HepG2 (cell line): ENCODE data around the gene TSNAXIP1. TPM values are rescaled to one million over a fixed set of nuclear protein-coding genes. Genes with fewer than 3 reads are reported as not detected.

Experiments used
- ARNT ChIP-seq: fragments of 450-650 bp; IDR thresholded peaks from 2 replicates; pipeline ENCODE4 v1.6.1; 2017
- CBX5 ChIP-seq: sonication (generic); formaldehyde crosslinking; IDR thresholded peaks from 2 replicates; pipeline ENCODE4 v1.4.0; 2020; ENCODE audit warnings: missing genetic modification reagents, borderline replicate concordance
- CEBPG ChIP-seq: IDR thresholded peaks from 2 replicates; pipeline ENCODE4 v1.6.1; 2016
- EP300 ChIP-seq, 3 experiments: sonication (generic) in 1 of 3; formaldehyde crosslinking in 1 of 3; IDR thresholded peaks; 2 replicates each; pipeline versions ENCODE4 v1.5.1 to v1.6.1; 2011 to 2020; ENCODE audit warnings: low read depth in 2 of 3, low read length in 2 of 3, borderline replicate concordance in 1 of 3, improper control_type of control experiment in 1 of 3, mild to moderate bottlenecking in 1 of 3, missing genetic modification reagents in 1 of 3, moderate library complexity in 1 of 3
- ERF ChIP-seq: IDR thresholded peaks from 2 replicates; pipeline ENCODE4 v1.6.1; 2018; ENCODE audit warnings: missing biosample characterization, missing genetic modification reagents
- FOXA3 ChIP-seq: IDR thresholded peaks from 2 replicates; pipeline ENCODE4 v1.6.1; 2016; ENCODE audit warnings: missing genetic modification reagents, missing compliant biosample characterization
- MAFF ChIP-seq: IDR thresholded peaks from 2 replicates; pipeline ENCODE4 v1.6.1; 2011; ENCODE audit warnings: low read depth, low read length, improper control_type of control experiment
- MAFK ChIP-seq, 2 experiments: IDR thresholded peaks in 1 of 2; conservative IDR thresholded peaks in 1 of 2; 2 replicates each; pipeline ENCODE4 v1.6.1; 2011; ENCODE audit warnings: improper control_type of control experiment in 2 of 2, low read length in 2 of 2
- PITX1 ChIP-seq: sonication (generic); formaldehyde crosslinking; IDR thresholded peaks from 2 replicates; pipeline ENCODE4 v1.5.1; 2020; ENCODE audit warnings: mild to moderate bottlenecking, missing genetic modification reagents
- SNAI1 ChIP-seq: sonication (generic); formaldehyde crosslinking; IDR thresholded peaks from 2 replicates; pipeline ENCODE4 v1.5.0; 2020; ENCODE audit warnings: mild to moderate bottlenecking, missing genetic modification reagents, borderline replicate concordance
- TBL1XR1 ChIP-seq: fragments of 150-350 bp; IDR thresholded peaks from 2 replicates; pipeline ENCODE4 v1.6.1; 2014; ENCODE audit warnings: borderline replicate concordance, low read length; ENCODE audit not compliant: partially characterized antibody
- ZFY ChIP-seq: sonication (generic); formaldehyde crosslinking; IDR thresholded peaks from 2 replicates; pipeline ENCODE4 v1.4.0; 2020; ENCODE audit warnings: missing genetic modification reagents
- ZNF431 ChIP-seq: sonication (generic); formaldehyde crosslinking; IDR thresholded peaks from 2 replicates; pipeline ENCODE4 v1.9.0; 2022; ENCODE audit warnings: missing genetic modification reagents, low read depth, mild to moderate bottlenecking, borderline replicate concordance
- ZNF441 ChIP-seq: sonication (generic); formaldehyde crosslinking; IDR thresholded peaks from 2 replicates; pipeline ENCODE4 v1.7.0; 2021; ENCODE audit warnings: missing genetic modification reagents, borderline replicate concordance
- ZNF563 ChIP-seq: sonication (generic); formaldehyde crosslinking; IDR thresholded peaks from 2 replicates; pipeline ENCODE4 v1.8.0; 2022; ENCODE audit warnings: mild to moderate bottlenecking, moderate library complexity, missing genetic modification reagents
- ZNF629 ChIP-seq: sonication (generic); formaldehyde crosslinking; conservative IDR thresholded peaks from 2 replicates; pipeline ENCODE4 v1.5.0; 2020; ENCODE audit warnings: missing genetic modification reagents
- polyA plus RNA-seq, 8 experiments: library from polyadenylated mRNA; depleted of rRNA in 3 of 8; stranded (reverse) in 7 of 8; unstranded in 1 of 8; fragments of >200 nt; fragmentation: Illumina TruSeq in 4 of 8; extraction: Trizol in 4 of 8; gene quantifications; 2 replicates each; pipeline versions ENCODE4 v1.2.1 to v1.2.3, GENCODE V29; 2011 to 2016; ENCODE audit warnings: low read depth in 4 of 8, missing spikeins in 1 of 8, mixed read lengths in 1 of 8; ENCODE audit not compliant: insufficient read depth in 1 of 8
- total RNA-seq, 5 experiments: library from RNA; depleted of rRNA; stranded (reverse); fragments of >200 nt; fragmentation: Illumina TruSeq; extraction: Trizol; gene quantifications; 2 replicates each; pipeline ENCODE4 v1.2.3, GENCODE V29; 2016; ENCODE audit warnings: low read depth in 1 of 5
- TF ChIP-seq, protein P1 (sequence below): sonication (generic); formaldehyde crosslinking; conservative IDR thresholded peaks from 2 replicates; pipeline ENCODE4 v1.8.1; 2023; ENCODE audit warnings: missing genetic modification reagents
- TF ChIP-seq, protein P2 (sequence below): sonication (generic); formaldehyde crosslinking; IDR thresholded peaks from 2 replicates; pipeline ENCODE4 v1.4.0; 2020; ENCODE audit warnings: missing genetic modification reagents
- TF ChIP-seq, protein P3 (sequence below): sonication (generic); formaldehyde crosslinking; IDR thresholded peaks from 2 replicates; pipeline ENCODE4 v1.4.0; 2020; ENCODE audit warnings: mild to moderate bottlenecking, missing genetic modification reagents
- TF ChIP-seq, protein P4 (sequence below): sonication (generic); formaldehyde crosslinking; IDR thresholded peaks from 2 replicates; pipeline ENCODE4 v1.9.0; 2022; ENCODE audit warnings: missing genetic modification reagents, mild to moderate bottlenecking, borderline replicate concordance

Gene TSNAXIP1
- total and polyA plus RNA-seq, 2 of the 13 experiments (the other 11 are each of a cell fraction or from before 2014, with no cell fraction given), result 0.37 to 0.86 TPM

DNA sequence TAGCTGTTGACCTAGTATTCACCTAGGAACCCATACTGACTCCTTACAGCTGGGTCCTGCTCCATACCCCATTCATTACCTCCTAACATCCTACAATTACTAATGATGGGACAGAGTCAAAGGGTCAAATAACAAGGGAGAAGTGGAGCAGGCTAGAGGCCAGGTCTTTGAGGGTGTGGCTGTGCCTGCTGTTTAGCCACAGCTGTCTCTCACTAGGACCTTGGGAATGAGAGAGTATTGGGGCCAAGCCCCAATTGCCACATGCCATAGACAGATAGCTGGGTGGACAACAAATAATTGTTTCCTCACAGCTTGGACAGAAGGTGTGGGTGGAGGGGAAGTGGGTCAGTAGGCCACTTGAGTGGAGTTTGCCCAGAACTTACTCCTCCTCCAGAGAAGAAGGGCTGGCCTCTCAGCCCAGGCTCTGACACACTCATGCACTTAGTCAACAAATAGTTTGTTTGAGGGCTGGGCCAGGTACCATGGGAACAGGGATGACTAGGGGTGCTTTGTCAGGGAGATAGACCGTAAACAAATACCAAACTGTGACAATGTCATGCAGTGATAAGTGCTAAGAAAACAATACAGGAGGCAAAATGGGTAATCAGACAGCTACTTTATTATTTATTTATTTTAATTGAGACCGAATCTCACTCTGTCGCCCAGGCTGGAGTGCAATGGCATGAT is 51.0 kb downstream of the TSNAXIP1 start (continued):
- TF ChIP-seq, protein P1, sequence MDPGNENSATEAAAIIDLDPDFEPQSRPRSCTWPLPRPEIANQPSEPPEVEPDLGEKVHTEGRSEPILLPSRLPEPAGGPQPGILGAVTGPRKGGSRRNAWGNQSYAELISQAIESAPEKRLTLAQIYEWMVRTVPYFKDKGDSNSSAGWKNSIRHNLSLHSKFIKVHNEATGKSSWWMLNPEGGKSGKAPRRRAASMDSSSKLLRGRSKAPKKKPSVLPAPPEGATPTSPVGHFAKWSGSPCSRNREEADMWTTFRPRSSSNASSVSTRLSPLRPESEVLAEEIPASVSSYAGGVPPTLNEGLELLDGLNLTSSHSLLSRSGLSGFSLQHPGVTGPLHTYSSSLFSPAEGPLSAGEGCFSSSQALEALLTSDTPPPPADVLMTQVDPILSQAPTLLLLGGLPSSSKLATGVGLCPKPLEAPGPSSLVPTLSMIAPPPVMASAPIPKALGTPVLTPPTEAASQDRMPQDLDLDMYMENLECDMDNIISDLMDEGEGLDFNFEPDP (CRISPR knock-in tag), result no peak
- TF ChIP-seq PITX1 (CRISPR knock-in tag) (no peak; the same call in 1 of the 2 replicates), FOXA3 (CRISPR knock-in tag) (peak; percentile 77), CEBPG (peak; percentile 56), SNAI1 (CRISPR knock-in tag) (no peak), CBX5 (peak; percentile 52; the same call in 1 of the 2 replicates), MAFF (peak; percentile 48; the same call in 1 of the 2 replicates), EP300 (IDR thresholded peaks at IDR 0.05; ENCODE audit: low read depth in 2 of 2, low read length in 2 of 2) (peak; percentile 77 to 83; a peak in 3 of 4 replicates), EP300 (CRISPR knock-in tag; IDR thresholded peaks at IDR 0.05; ENCODE audit: borderline replicate concordance) (peak; percentile 57; the same call in 1 of the 2 replicates), ERF (CRISPR knock-in tag) (0 out of 2 replicates have a peak, but pooled peaks have one; percentile 36), MAFK (conservative IDR thresholded peaks at IDR 0.05 in 1 of 2, IDR thresholded peaks at IDR 0.05 in 1 of 2; ENCODE audit: low read length in 2 of 2) (peak in 1 of 2 experiments; percentile 24; a peak in 2 of 4 replicates), ZNF431 (CRISPR knock-in tag) (0 out of 2 replicates have a peak, but pooled peaks have one; percentile 24), TBL1XR1 (peak; percentile 86), ZFY (CRISPR knock-in tag) (0 out of 2 replicates have a peak, but pooled peaks have one; percentile 25), ARNT (no peak), ZNF563 (no peak), ZNF441 (0 out of 2 replicates have a peak, but pooled peaks have one; percentile 38), ZNF629 (CRISPR knock-in tag) (no peak)
- TF ChIP-seq, protein P2, sequence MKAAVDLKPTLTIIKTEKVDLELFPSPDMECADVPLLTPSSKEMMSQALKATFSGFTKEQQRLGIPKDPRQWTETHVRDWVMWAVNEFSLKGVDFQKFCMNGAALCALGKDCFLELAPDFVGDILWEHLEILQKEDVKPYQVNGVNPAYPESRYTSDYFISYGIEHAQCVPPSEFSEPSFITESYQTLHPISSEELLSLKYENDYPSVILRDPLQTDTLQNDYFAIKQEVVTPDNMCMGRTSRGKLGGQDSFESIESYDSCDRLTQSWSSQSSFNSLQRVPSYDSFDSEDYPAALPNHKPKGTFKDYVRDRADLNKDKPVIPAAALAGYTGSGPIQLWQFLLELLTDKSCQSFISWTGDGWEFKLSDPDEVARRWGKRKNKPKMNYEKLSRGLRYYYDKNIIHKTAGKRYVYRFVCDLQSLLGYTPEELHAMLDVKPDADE (CRISPR knock-in tag), result no peak
- TF ChIP-seq, protein P3, sequence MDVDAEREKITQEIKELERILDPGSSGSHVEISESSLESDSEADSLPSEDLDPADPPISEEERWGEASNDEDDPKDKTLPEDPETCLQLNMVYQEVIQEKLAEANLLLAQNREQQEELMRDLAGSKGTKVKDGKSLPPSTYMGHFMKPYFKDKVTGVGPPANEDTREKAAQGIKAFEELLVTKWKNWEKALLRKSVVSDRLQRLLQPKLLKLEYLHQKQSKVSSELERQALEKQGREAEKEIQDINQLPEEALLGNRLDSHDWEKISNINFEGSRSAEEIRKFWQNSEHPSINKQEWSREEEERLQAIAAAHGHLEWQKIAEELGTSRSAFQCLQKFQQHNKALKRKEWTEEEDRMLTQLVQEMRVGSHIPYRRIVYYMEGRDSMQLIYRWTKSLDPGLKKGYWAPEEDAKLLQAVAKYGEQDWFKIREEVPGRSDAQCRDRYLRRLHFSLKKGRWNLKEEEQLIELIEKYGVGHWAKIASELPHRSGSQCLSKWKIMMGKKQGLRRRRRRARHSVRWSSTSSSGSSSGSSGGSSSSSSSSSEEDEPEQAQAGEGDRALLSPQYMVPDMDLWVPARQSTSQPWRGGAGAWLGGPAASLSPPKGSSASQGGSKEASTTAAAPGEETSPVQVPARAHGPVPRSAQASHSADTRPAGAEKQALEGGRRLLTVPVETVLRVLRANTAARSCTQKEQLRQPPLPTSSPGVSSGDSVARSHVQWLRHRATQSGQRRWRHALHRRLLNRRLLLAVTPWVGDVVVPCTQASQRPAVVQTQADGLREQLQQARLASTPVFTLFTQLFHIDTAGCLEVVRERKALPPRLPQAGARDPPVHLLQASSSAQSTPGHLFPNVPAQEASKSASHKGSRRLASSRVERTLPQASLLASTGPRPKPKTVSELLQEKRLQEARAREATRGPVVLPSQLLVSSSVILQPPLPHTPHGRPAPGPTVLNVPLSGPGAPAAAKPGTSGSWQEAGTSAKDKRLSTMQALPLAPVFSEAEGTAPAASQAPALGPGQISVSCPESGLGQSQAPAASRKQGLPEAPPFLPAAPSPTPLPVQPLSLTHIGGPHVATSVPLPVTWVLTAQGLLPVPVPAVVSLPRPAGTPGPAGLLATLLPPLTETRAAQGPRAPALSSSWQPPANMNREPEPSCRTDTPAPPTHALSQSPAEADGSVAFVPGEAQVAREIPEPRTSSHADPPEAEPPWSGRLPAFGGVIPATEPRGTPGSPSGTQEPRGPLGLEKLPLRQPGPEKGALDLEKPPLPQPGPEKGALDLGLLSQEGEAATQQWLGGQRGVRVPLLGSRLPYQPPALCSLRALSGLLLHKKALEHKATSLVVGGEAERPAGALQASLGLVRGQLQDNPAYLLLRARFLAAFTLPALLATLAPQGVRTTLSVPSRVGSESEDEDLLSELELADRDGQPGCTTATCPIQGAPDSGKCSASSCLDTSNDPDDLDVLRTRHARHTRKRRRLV, result no peak
- TF ChIP-seq, protein P4, sequence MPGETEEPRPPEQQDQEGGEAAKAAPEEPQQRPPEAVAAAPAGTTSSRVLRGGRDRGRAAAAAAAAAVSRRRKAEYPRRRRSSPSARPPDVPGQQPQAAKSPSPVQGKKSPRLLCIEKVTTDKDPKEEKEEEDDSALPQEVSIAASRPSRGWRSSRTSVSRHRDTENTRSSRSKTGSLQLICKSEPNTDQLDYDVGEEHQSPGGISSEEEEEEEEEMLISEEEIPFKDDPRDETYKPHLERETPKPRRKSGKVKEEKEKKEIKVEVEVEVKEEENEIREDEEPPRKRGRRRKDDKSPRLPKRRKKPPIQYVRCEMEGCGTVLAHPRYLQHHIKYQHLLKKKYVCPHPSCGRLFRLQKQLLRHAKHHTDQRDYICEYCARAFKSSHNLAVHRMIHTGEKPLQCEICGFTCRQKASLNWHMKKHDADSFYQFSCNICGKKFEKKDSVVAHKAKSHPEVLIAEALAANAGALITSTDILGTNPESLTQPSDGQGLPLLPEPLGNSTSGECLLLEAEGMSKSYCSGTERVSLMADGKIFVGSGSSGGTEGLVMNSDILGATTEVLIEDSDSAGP (CRISPR knock-in tag), result peak; percentile 25; the same call in 1 of the 2 replicates
